GM21447 (cell line): ENCODE results near the gene CLPX.
"Not testable (repeated sequence)": the region's sequence is repeated elsewhere in the genome, so short reads cannot be mapped to it uniquely, and the experiment has no call there.

ENCODE experiments used
- ATAC-seq: cut with Tn5 transposase; IDR thresholded peaks from one replicate; pipeline ENCODE4 v1.9.1; 2021; ENCODE audit not compliant: unreplicated experiment

The CLPX gene

GRCh38 chr15:65184868-65185717 lies at the start of gene CLPX:
TSS of gene CLPX (minus strand) at chr15:65185342. CDS start at chr15:65185153, 189 bp downstream.
- peak; percentile 64 for ATAC-seq

- no peak for ATAC-seq
Observed at GRCh38 chr15:65233696-65234095, 48.6 kb upstream of the CLPX start.

- no peak for ATAC-seq
Observed at GRCh38 chr15:65232520-65232919, 47.4 kb upstream of the CLPX start.

- no peak for ATAC-seq
Observed at GRCh38 chr15:65231306-65231705, 46.2 kb upstream of the CLPX start.

- ATAC-seq: not testable (repeated sequence)
Observed at GRCh38 chr15:65226901-65227300, 41.8 kb upstream of the CLPX start.

GRCh38 chr15:65226221-65226620 lies 41.1 kb upstream of the CLPX start:
- no peak for ATAC-seq

- no peak for ATAC-seq
Observed at GRCh38 chr15:65223996-65224395, 38.9 kb upstream of the CLPX start.

- ATAC-seq: no peak
Observed at GRCh38 chr15:65222891-65223290, 37.7 kb upstream of the CLPX start.

GRCh38 chr15:65221697-65222096 lies 36.6 kb upstream of the CLPX start:
- ATAC-seq: no peak

- no peak for ATAC-seq
Observed at GRCh38 chr15:65219137-65219536, 34.0 kb upstream of the CLPX start.

GRCh38 chr15:65217526-65218482 lies 32.7 kb upstream of the CLPX start:
- ATAC-seq: no peak

GRCh38 chr15:65215496-65215895 lies 30.4 kb upstream of the CLPX start:
- no peak for ATAC-seq

GRCh38 chr15:65214010-65214409 lies 28.9 kb upstream of the CLPX start:
- no peak for ATAC-seq

GRCh38 chr15:65213241-65213640 lies 28.1 kb upstream of the CLPX start:
- no peak for ATAC-seq

- ATAC-seq: no peak
Observed at GRCh38 chr15:65212097-65212496, 27.0 kb upstream of the CLPX start.

GRCh38 chr15:65211482-65211982 lies 26.4 kb upstream of the CLPX start:
- no peak for ATAC-seq

GRCh38 chr15:65210770-65211481 lies 25.8 kb upstream of the CLPX start, which contains the start of gene CILP:
TSS of gene CILP (minus strand) at chr15:65211473. CDS start at chr15:65209755, 1,718 bp downstream.
- no peak for ATAC-seq

- ATAC-seq: no peak
Observed at GRCh38 chr15:65209701-65210643, 24.8 kb upstream of the CLPX start.

GRCh38 chr15:65208647-65209046 lies 23.5 kb upstream of the CLPX start:
- no peak for ATAC-seq
